B cell (primary cell): Measurements from ENCODE around the gene VSTM2L. TPM values are rescaled to one million over a fixed set of nuclear protein-coding genes. Genes with fewer than 3 reads are reported as not detected.

Source experiments
- ATAC-seq: fragments of 200-7000 bp; cut with Tn5 transposase; one replicate; pipeline ENCODE4 v1.10.0; 2021; ENCODE audit warnings: low read depth, mild to moderate bottlenecking, moderate number of reproducible peaks, moderate library complexity
- CTCF ChIA-PET: fragments of 350-600 bp; sonication (Branson Sonifier 250); formaldehyde crosslinking; loops from one replicate; lab custom pipeline; 2021; ENCODE audit warnings: antibody characterized with exemption, inconsistent platforms; lab: Charles Lee
- POLR2A ChIA-PET: fragments of 350-600 bp; sonication (Branson Sonifier 250); formaldehyde crosslinking; loops from one replicate; lab custom pipeline; 2021; ENCODE audit warnings: antibody characterized with exemption; lab: Charles Lee
- DNase-seq: peaks from one replicate; pipeline ENCODE4 v3.0.0; 2013
- H2AFZ ChIP-seq: 2 replicates; pipeline ENCODE4 v1.6.1; 2012; ENCODE audit warnings: mild to moderate bottlenecking, low read depth, low read length; ENCODE audit not compliant: insufficient read depth, poor library complexity, severe bottlenecking
- H3K27ac ChIP-seq, 2 donors: 1 replicate in 1 of 2; 2 replicates in 1 of 2; pipeline ENCODE4 v1.5.1; 2012 to 2013; ENCODE audit warnings: low read length in 2 of 2, mild to moderate bottlenecking in 2 of 2, moderate library complexity in 1 of 2
- H3K27me3 ChIP-seq, 4 experiments: fragments of 200-600 bp in 1 of 4; sonication (generic) in 1 of 4; replicated peaks in 1 of 4; 1 replicate in 2 of 4; 2 replicates in 2 of 4; pipeline versions ENCODE4 v1.6.1 to v1.7.0; 2013 to 2016; ENCODE audit warnings: low read length in 3 of 4, mild to moderate bottlenecking in 2 of 4, mixed read lengths in 1 of 4, moderate library complexity in 1 of 4; ENCODE audit not compliant: insufficient read depth in 4 of 4, control insufficient read depth in 3 of 4; ENCODE audit errors: control extremely low read depth in 1 of 4
- H3K36me3 ChIP-seq, 2 experiments: replicated peaks in 1 of 2; 1 replicate in 1 of 2; 2 replicates in 1 of 2; pipeline versions ENCODE4 v1.6.1 to v1.7.1; 2013; ENCODE audit warnings: low read length in 1 of 2; ENCODE audit not compliant: insufficient read depth in 2 of 2, control insufficient read depth in 1 of 2; ENCODE audit errors: control extremely low read depth in 1 of 2, extremely low read depth in 1 of 2
- H3K4me1 ChIP-seq, 2 donors: fragments of 200-600 bp in 1 of 2; sonication (generic) in 1 of 2; 1 replicate in 1 of 2; 2 replicates in 1 of 2; pipeline versions ENCODE4 v1.5.1 to v1.6.1; 2013 to 2017; ENCODE audit warnings: low read length in 2 of 2; ENCODE audit not compliant: control insufficient read depth in 2 of 2, insufficient read depth in 2 of 2
- H3K4me2 ChIP-seq: replicated peaks from 2 replicates; pipeline ENCODE3; 2012; ENCODE audit warnings: mild to moderate bottlenecking, low read depth, low read length; ENCODE audit not compliant: poor library complexity, severe bottlenecking
- H3K4me3 ChIP-seq, 5 experiments: fragments of 200-600 bp in 1 of 5; sonication (generic) in 1 of 5; 1 replicate in 3 of 5; 2 replicates in 2 of 5; pipeline versions ENCODE4 v1.5.1 to v1.7.0; 2011 to 2016; ENCODE audit warnings: low read length in 4 of 5, mild to moderate bottlenecking in 4 of 5, low read depth in 2 of 5, control low read depth in 1 of 5, moderate library complexity in 1 of 5; ENCODE audit not compliant: insufficient read depth in 1 of 5; ENCODE audit errors: control extremely low read depth in 1 of 5, extremely low read depth in 1 of 5
- H3K79me2 ChIP-seq: fragments of 200-600 bp; sonication (generic); one replicate; pipeline ENCODE4 v1.6.0; 2016; ENCODE audit warnings: low read length; ENCODE audit not compliant: control insufficient read depth, insufficient read depth
- H3K9ac ChIP-seq: fragments of 200-600 bp; sonication (generic); 2 replicates; pipeline ENCODE4 v1.6.1; 2017; ENCODE audit warnings: mild to moderate bottlenecking, low read length, moderate library complexity
- H3K9me3 ChIP-seq, 3 donors: one replicate each; pipeline versions ENCODE4 v1.6.1 to v1.7.1; 2013; ENCODE audit warnings: low read length in 2 of 3; ENCODE audit not compliant: control insufficient read depth in 2 of 3, insufficient read depth in 1 of 3; ENCODE audit errors: control extremely low read depth in 1 of 3
- H4K20me1 ChIP-seq: 2 replicates; pipeline ENCODE4 v1.6.0; 2012; ENCODE audit warnings: mild to moderate bottlenecking, low read length; ENCODE audit not compliant: insufficient read depth, control insufficient read depth, poor library complexity, severe bottlenecking
- H3K27ac Mint-ChIP-seq: one replicate; pipeline ENCODE4 v1.8.0; 2021; ENCODE audit warnings: mixed read lengths
- H3K27me3 Mint-ChIP-seq: one replicate; pipeline ENCODE4 v1.8.0; 2021; ENCODE audit warnings: mixed read lengths
- H3K4me1 Mint-ChIP-seq: one replicate; pipeline ENCODE4 v1.8.0; 2021; ENCODE audit warnings: mixed read lengths
- H3K4me3 Mint-ChIP-seq: one replicate; pipeline ENCODE4 v1.8.0; 2021; ENCODE audit warnings: mixed read lengths
- H3K9me3 Mint-ChIP-seq: one replicate; pipeline ENCODE4 v1.8.0; 2022; ENCODE audit warnings: mixed read lengths; ENCODE audit not compliant: insufficient read depth
- CTCF ChIP-seq: fragments of 200-600 bp; IDR thresholded peaks from one replicate; pipeline ENCODE4 v1.8.0; 2022; ENCODE audit warnings: antibody characterized with exemption, mild to moderate bottlenecking
- EZH2 ChIP-seq: IDR thresholded peaks from 2 replicates; pipeline ENCODE4 v1.6.1; 2012; ENCODE audit warnings: borderline replicate concordance, low read depth, mild to moderate bottlenecking, moderate library complexity, low read length; ENCODE audit not compliant: insufficient read depth, poor library complexity, severe bottlenecking
- WGBS: methylation state at CpG from one replicate; pipeline ENCODE4 v1.1.5; 2013; ENCODE audit warnings: missing lambda C conversion rate; ENCODE audit not compliant: insufficient coverage; 5-methylcytosine and 5-hydroxymethylcytosine counted together
- intact Hi-C: fragments of 100-400 bp; cut with micrococcal nuclease; formaldehyde crosslinking; loops from one replicate; pipeline ENCODE4 v1.10.0; 2022
- polyA plus RNA-seq: library from polyadenylated mRNA; depleted of rRNA; stranded (reverse); fragments of >200 nt; gene quantifications from 2 replicates; pipeline ENCODE4 v1.2.3, GENCODE V29; 2012
- total RNA-seq, 2 donors: library from RNA; stranded (reverse); fragments of 120-200 nt in 1 of 2; gene quantifications; 1 replicate in 1 of 2; 2 replicates in 1 of 2; pipeline versions ENCODE4 v1.2.3 to v1.2.4, GENCODE V29; 2013 to 2022

VSTM2L gene
- total and polyA plus RNA-seq, 2 donors (not counting 1 experiment from before 2014, with no cell fraction given), result 0.25 TPM; not detected in 1

- DNase-seq (no peak), ATAC-seq (no peak)
- Histone ChIP-seq H2AFZ (no peak overlapping the region), H3K27ac (no peak overlapping the region), H3K79me2 (no peaks in the 10 kb centered on the region), H3K9ac (no peak overlapping the region), H3K9me3 (no peaks in the 10 kb centered on the region), H3K4me3 (no peak overlapping the region), H3K27me3 (no peaks in the 10 kb centered on the region), H3K4me2 (no peak overlapping the region), H4K20me1 (no peaks in the 10 kb centered on the region), H3K4me1 (no peaks in the 10 kb centered on the region), H3K36me3 (peaks cover 1 to 64% of the 10 kb centered on the region in 2 experiments)
- H3K4me3 Mint-ChIP-seq, result no peak overlapping the region
- POLR2A ChIA-PET, result no interaction called here
- H3K9me3 Mint-ChIP-seq, result no peaks in the 10 kb centered on the region
- TF ChIP-seq EZH2 (no peak), CTCF (no peak)
- CTCF ChIA-PET, result no interaction called here
- WGBS, result 87% methylated on average over 11 of the region's 11 CpGs
- no peaks in the 10 kb centered on the region for H3K4me1 Mint-ChIP-seq
- H3K27ac Mint-ChIP-seq, result peak overlapping the region; percentile 16
- intact Hi-C loops, result no loop called here
- no peaks in the 10 kb centered on the region for H3K27me3 Mint-ChIP-seq
Observed at GRCh38 chr20:37870294-37870693, 32.6 kb upstream of the VSTM2L start.

- 95% methylated on average over 10 of the region's 13 CpGs for WGBS
- H3K36me3 ChIP-seq, result peaks cover 0 to 57% of the 10 kb centered on the region in 2 experiments
Observed at GRCh38 chr20:37871751-37872150, 31.2 kb upstream of the VSTM2L start.

More at GRCh38 chr20:37871751-37872150, 31.2 kb upstream of the VSTM2L start:
- H3K27ac ChIP-seq, result no peak overlapping the region
- H3K4me1 ChIP-seq, result no peaks in the 10 kb centered on the region
- H2AFZ ChIP-seq, result no peak overlapping the region
- H3K9me3 Mint-ChIP-seq, result no peaks in the 10 kb centered on the region
- no peak overlapping the region for H3K9ac ChIP-seq
- no peaks in the 10 kb centered on the region for H3K79me2 ChIP-seq
- H3K27me3 Mint-ChIP-seq, result no peaks in the 10 kb centered on the region
- no peak overlapping the region for H3K4me3 Mint-ChIP-seq
- ChIA-PET CTCF (no interaction called here), POLR2A (no interaction called here)
- H3K9me3 ChIP-seq, result no peaks in the 10 kb centered on the region
- no peak overlapping the region for H3K27ac Mint-ChIP-seq
- H4K20me1 ChIP-seq, result no peaks in the 10 kb centered on the region
- no peak overlapping the region for H3K4me3 ChIP-seq
- ATAC-seq (no peak), DNase-seq (no peak)
- TF ChIP-seq EZH2 (no peak), CTCF (no peak)
- H3K4me2 ChIP-seq, result no peak overlapping the region
- H3K27me3 ChIP-seq, result no peaks in the 10 kb centered on the region
- intact Hi-C loops, result no loop called here
- H3K4me1 Mint-ChIP-seq, result no peaks in the 10 kb centered on the region
